GM18868 (cell line): ENCODE data around the gene C5orf15.
A peak's percentile ranks its signal among the peaks of the same experiment; 100 is the strongest.
"Not testable (repeated sequence)": the region's sequence is repeated elsewhere in the genome, so short reads cannot be mapped to it uniquely, and the experiment has no call there.

ENCODE experiments used
- ATAC-seq: cut with Tn5 transposase; IDR thresholded peaks from one replicate; pipeline ENCODE4 v1.9.1; 2021; ENCODE audit warnings: mild to moderate bottlenecking, moderate library complexity; ENCODE audit not compliant: unreplicated experiment

C5orf15 gene

DNA sequence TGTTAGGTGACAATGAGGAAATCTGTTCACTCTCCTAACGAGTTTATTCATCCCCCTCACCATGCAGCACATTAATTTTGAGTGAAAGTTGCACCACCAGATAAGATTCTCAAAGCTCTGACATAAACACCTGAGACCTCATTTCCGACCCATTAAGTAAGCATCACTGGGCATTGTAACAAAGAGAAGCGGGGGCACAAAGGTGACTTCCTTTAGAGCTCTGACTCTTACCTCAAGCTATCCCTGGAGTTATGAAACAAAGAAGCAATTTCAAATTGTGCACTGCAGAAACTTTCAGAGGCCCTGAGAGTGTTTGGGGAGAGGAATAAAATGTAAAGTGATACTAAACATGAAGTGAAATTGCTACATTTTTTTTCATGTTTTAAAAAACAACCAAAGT, 29.5 kb downstream of the C5orf15 start:
- ATAC-seq: peak; percentile 66

- no peak for ATAC-seq
These were observed 30.2 kb downstream of the C5orf15 start for GRCh38 chr5:133938039-133938821.

DNA sequence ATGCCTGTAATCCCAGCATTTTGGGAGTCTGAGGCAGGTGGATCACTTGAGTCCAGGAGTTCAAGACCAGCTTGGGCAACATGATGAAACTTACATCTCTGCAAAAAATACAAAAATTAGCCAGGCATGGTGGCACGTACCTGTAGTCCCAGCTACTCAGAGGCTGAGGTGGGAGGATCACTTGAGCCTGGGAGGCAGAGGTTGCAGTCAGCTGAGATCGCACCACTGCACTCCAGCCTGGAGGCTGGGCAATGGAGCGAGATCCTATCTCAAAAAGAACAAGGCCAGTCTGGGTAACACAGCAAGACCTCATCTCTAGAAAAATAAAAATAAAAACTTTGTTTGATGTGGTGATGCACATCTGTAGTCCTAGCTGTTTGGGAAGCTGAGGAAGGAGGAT, 30.8 kb downstream of the C5orf15 start:
- ATAC-seq: not testable (repeated sequence)

DNA sequence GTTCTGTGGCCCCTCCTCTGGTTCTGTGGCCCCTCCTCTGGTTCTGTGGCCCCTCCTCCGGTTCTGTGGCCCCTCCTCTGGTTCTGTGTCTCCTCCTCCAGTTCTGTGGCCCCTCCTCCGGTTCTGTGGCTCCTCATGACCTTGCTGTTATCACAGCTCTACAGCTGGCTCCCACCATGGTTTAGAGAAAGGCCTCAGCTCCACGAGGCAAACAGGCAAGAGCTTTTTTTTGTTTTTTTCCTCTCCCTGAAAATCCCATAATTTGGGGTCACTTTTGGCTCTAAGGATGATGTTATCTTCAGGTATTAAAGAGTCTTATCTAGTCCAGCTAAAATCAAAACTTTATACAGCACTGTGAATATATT, 31.8 kb downstream of the C5orf15 start:
- ATAC-seq: no peak

DNA sequence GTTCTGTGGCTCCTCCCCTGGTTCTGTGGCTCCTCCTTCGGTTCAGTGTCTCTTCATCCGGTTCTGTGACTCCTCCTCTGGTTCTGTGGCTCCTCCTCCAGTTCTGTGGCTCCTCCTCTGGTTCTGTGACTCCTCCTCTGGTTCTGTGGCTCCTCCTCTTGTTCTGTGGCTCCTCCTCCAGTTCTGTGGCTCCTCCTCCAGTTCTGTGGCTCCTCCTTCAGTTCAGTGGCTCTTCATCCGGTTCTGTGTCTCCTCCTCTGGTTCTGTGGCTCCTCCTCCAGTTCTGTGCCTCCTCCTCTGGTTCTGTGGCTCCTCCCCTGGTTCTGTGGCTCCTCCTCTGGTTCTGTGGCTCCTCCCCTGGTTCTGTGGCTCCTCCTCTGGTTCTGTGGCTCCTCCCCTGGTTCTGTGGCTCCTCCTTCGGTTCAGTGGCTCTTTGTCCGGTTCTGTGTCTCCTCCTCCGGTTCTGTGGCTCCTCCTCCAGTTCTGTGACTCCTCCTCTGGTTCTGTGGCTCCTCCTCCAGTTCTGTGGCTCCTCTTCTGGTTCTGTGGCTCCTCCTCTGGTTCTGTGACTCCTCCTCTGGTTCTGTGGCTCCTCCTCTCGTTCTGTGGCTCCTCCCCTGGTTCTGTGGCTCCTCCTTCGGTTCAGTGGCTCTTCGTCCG, 32.3 kb downstream of the C5orf15 start:
- ATAC-seq: not testable (repeated sequence)

GRCh38 chr5:133935667-133935940, 32.8 kb downstream of the C5orf15 start:
- no peak for ATAC-seq

DNA sequence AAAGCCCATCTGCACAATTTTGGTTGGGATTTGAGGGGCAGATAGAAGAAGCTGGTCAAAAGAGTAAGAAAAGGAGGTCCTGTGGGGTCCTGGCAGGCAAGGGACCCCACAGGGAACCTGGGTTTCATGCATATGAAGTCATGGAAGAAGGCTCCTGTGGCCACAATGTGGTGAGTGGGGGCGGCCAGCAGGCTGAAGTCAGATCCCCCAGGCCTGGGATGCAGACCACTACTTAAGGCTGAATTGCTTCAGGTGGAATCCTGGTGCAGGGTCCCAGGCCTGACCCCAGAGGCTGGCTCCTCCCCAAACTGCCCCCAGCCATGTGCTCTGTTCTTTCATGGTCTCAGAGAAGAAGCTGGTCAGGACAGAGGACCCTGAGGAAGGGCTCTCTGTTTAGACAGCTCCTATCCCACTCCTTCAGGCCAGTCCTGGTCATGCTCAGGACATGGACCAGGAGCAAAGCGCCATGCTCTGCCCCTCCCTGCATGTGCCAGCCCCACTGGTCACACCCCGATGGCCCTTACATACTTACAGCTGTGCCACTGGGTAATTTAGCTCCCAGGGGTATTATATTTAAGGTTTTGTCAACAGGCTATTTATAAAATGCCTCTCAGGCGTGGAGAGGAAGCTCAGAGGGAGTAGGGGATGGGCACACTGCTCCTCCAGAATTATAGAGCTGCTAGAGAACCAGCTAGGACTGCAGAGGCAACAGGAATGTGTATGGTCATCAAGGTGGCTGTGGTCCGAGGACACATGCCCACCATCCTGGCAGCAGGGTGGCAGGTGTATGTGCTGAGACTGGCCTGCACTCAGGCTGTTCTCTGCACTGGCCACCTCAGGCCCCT, 33.4 kb downstream of the C5orf15 start:
- peak; percentile 46 for ATAC-seq

DNA sequence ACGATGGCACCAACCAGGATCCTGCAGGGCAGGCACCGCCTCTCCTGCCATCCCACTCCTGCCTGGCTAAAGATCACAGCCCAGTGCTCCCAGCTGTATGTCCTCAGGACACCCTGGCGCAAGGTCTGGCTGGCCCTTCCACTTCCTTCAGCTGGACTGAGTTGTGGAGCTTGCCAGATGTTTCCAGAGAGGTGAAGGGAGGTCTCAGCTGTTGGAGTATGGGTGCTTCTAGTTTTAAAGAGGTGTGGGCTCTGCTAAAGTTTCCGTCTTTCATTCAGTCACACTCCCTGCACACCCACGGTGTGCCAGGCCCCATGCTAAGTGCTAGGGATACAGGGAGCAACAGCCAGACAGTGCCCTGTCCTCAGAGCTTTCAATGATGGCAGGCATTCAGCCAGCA, 34.1 kb downstream of the C5orf15 start:
- no peak for ATAC-seq

DNA sequence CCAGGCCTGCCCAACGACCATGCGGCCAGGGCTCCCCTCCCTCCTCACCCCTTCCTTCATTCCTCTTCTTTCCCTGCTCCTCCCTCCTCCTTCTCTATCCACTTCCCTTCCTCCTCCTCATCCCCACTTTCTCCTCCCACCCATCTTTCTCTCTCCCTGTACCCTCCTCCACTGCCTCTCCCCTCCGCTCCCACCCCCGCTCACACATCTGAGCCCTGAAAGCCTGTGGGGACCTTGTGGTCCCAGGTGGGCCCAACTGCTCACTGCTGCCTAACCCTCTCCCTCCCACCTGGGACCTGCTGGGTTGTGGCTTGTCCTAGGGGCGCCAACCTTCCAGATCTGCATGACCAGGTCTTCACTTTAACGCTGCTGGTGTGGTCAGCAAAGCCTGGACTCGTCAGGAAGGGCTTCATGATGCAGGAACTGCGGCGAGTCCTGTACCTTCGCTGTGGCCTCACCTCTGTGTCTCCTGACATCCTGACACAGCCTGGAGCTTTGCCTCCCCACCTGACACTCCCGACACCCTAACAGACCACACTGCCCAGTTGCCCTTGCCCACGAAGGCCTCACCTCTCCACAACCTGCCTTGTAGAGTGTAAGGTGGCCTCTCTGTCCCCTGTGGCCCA, 34.6 kb downstream of the C5orf15 start:
- no peak for ATAC-seq

DNA sequence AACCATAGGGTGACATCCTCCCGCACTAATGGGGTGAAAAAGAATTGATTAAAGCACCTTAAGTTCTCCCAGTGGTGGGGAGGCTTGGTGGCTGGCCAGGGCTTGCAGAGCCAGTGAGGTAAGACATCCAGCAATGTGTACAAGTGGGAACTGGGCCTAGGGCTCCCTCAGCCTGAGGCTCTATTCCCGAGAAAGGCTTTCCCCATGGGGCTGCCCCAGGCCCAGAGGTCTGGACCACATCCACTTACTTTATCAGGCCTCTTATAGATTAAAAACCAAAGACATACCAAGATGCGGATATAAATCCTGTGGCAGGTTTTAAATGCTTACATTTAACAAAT, 35.3 kb downstream of the C5orf15 start:
- ATAC-seq: no peak

DNA sequence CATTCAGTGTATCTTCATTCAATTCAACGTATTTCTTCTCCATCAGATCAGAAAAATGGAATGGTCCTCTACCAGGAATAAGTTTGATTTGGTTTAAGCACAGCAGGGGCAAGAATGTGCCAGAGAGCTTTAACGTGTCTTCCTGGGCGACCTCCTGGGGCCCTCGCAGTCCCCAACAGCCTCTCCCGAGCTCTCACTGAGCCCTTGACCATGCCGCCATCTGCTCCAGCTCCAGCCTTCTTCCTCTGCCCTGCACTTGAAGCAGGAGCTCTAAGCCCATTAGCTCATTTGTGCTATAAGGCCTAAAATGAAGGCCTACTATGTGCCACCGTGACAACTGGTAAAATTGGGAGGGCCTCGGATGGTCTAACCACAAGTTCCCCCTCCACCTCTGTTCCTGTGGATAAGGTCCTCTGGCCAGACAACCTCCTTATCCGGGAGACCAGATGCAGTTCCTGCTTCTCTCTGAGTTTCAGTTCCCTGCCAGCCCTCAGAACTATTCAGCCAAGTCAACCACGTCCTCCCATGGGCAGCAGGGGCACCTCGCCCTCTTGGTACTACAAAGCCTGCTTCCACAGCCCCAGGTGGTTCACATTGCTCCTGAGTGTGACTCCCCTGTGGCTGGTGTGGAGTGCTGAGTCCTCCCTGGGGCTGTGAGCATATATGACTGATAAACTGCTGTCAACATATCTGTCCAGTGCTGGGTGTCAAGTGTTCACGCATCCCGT, 35.8 kb downstream of the C5orf15 start:
- no peak for ATAC-seq

DNA sequence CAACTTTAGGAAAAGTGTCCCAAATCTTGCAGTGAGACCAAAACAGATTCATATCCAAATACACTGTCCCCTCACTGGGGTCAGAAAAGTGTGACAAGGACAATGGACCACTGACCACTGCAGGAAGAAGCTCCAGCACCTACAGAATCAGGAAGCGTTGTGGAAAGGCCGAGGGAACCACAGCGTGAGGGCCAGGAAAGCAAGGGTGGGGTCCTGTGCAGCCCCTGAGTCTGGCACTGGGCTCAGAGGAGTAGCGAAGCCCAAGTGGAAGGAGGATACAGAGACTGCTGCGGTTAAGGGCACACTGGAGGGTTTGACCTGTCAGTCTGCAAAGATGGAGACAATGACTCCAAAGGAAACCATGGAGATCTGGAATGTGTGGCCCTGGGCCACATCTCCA, 36.9 kb downstream of the C5orf15 start:
- no peak for ATAC-seq

DNA sequence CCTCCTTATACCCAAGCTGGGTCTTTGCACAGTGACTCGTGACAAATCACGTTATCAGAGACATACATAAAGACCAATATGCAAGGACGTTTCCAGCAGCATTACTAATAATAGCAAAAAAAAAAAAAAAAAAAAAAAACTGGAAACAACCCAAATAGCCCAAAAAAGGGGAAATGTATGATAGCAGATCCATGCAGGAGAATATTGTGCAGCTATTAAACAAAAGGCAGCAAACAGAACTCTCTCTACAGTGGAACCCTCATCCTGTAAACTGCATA, 37.7 kb downstream of the C5orf15 start:
- ATAC-seq: no peak

GRCh38 chr5:133930061-133930812, 38.2 kb downstream of the C5orf15 start:
- ATAC-seq: peak; percentile 38

- ATAC-seq: peak; percentile 39
These were observed 39.6 kb downstream of the C5orf15 start for GRCh38 chr5:133928587-133929393.

DNA sequence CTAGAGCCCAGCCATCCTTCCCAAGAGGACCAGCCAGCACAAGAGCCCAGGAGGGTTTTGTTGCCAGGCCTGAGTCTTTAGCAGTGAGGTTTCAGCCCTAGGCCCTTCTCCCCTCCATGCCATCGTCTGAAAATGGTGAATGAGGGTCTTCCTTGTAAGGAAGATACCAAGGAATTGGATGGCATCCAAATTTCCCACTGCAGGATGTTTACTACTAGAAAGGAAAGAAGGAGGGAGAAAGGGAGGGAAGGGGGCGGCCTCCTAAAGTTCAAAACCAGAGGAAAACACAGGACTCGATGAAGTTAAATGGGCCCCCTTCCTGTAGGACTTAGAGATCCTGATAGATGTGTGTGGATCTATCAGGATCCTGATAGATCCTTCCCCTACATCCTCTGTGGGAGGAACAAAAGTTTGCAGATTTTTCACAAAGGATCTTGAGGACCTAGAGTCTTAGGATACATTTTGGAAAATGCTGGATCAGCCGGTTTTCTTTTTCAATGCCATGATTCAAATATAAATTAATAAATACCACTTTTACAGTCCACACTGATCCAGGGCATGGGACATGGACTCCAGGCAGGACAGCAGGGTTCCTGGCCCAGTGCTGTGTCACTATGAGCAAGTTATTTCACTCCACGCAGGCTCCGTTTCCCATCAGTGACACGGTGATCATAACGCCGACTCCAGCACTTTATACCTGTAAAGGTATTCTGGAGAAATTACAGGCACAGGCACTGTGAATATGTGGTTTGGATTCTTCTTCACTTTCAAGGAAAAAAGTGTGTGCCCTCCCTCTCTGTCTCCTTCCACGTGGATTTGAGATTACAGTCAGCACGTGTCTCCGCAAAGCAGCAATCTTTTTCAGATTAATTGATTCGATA, 40.9 kb downstream of the C5orf15 start:
- ATAC-seq: no peak

GRCh38 chr5:133926489-133927299, 41.7 kb downstream of the C5orf15 start:
- ATAC-seq: no peak
